Measurements from ENCODE around the gene RXFP4. TPM values are rescaled to one million over a fixed set of nuclear protein-coding genes. Genes with fewer than 3 reads are reported as not detected.

Gene RXFP4
- total and polyA plus RNA-seq, 2 donors from 2014 or later, result 0.32 TPM; not detected in 1

GRCh38 chr1:155961937-155962336, 20.5 kb downstream of the RXFP4 start:
- H3K27me3 ChIP-seq (ENCODE audit: control insufficient read depth, insufficient read depth, low read length), result no peaks in the 10 kb centered on the region
- no peaks in the 10 kb centered on the region for H3K9me3 ChIP-seq (ENCODE audit: control insufficient read depth in 2 of 3, insufficient read depth in 1 of 3, low read length in 3 of 3)
- H3K27ac ChIP-seq (ENCODE audit: low read depth in 2 of 2, low read length in 2 of 2), result peak overlapping the region in 1 of 2 donors; percentile 43
- peaks cover 11 to 24% (median 19%) of the 10 kb centered on the region in 3 donors for H3K36me3 ChIP-seq (ENCODE audit: control insufficient read depth in 2 of 3, insufficient read depth in 3 of 3, low read length in 3 of 3)
- no peak for FAIRE-seq
- H3K9ac ChIP-seq (ENCODE audit: low read length in 3 of 3), result no peak overlapping the region
- peaks cover 0 to 11% (median under 1%) of the 10 kb centered on the region in 3 donors for H3K4me1 ChIP-seq (ENCODE audit: control insufficient read depth in 2 of 3, insufficient read depth in 2 of 3, low read depth in 1 of 3, low read length in 3 of 3)
- intact Hi-C loops (cut with DNase I), result no loop called here
- no peak for TF ChIP-seq CTCF (IDR thresholded peaks at IDR 0.05; ENCODE audit: borderline replicate concordance, extremely low read depth, insufficient read depth)
- H3K4me3 ChIP-seq (ENCODE audit: low read length in 3 of 3), result no peak overlapping the region
- DNase-seq, result peak in 1 of 5 donors; percentile 89

DNA sequence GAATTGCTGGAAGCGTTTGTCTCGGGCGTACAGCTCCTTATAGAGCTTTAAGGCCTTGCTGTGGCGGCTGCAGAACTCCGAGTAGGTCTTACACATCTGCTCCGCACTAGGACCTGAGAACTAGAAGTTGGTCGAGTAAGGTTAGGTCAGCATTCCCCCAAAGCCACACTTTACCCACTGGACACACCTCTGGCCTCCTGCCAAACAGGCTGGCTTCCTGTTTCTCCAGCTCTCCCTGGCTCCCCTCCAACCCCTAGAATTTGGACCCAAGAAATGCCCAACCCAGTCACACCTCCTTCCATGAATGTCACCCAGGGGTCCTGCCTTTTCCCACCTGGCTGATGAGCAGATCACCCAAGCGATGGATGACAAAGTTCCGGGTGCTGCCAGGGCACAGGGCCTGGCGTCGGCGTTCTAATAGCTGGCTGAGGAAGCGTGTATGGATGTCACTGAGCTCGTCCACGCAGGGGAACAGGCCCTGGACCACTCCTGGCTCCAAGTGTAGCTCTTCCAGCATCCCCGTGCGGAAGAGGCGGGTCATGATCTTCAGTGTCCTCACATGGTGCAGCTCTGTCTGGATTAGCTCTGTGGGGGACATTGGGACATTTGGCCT, 21.3 kb downstream of the RXFP4 start:
- H3K27ac ChIP-seq (ENCODE audit: low read depth in 2 of 2, low read length in 2 of 2), result no peak overlapping the region
- peaks cover 11 to 21% (median 14%) of the 10 kb centered on the region in 3 donors for H3K36me3 ChIP-seq (ENCODE audit: control insufficient read depth in 2 of 3, insufficient read depth in 3 of 3, low read length in 3 of 3)
- H3K4me3 ChIP-seq (ENCODE audit: low read length in 3 of 3), result no peak overlapping the region
- H3K9me3 ChIP-seq (ENCODE audit: control insufficient read depth in 2 of 3, insufficient read depth in 1 of 3, low read length in 3 of 3), result no peaks in the 10 kb centered on the region
- DNase-seq (peak in 1 of 5 donors; percentile 84), FAIRE-seq (no peak)
- peaks cover 3 to 17% (median 9%) of the 10 kb centered on the region in 3 donors for H3K4me1 ChIP-seq (ENCODE audit: control insufficient read depth in 2 of 3, insufficient read depth in 2 of 3, low read depth in 1 of 3, low read length in 3 of 3)
- peak overlapping the region in 1 of 3 donors; percentile 12 for H3K9ac ChIP-seq (ENCODE audit: low read length in 3 of 3)
- intact Hi-C loops (cut with DNase I), result no loop called here
- no peak for TF ChIP-seq CTCF (IDR thresholded peaks at IDR 0.05; ENCODE audit: borderline replicate concordance, extremely low read depth, insufficient read depth)
- no peaks in the 10 kb centered on the region for H3K27me3 ChIP-seq (ENCODE audit: control insufficient read depth, insufficient read depth, low read length)

DNA sequence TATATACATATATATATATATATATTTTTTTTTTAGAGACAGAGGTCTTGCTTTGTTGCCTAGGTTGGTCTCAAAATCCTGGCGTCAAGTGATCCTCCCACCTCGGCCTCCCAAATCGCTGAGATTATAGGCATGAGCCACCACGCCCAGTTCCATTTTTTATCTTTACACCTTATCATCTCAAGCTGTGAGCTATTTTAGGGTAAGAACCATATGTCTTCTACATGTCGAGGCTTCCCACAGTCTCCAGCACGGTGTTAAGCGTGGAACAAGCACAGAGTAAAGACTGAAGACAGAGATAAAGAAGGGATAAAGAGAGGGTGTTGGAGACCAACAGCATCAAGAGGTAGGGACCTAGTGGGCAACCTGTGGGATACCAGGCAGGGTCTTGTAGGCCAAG, 22.8 kb downstream of the RXFP4 start:
- Histone ChIP-seq H3K9ac (ENCODE audit: low read length in 3 of 3) (no peak overlapping the region), H3K4me3 (ENCODE audit: low read length in 3 of 3) (no peak overlapping the region), H3K36me3 (ENCODE audit: control insufficient read depth in 2 of 3, insufficient read depth in 3 of 3, low read length in 3 of 3) (peaks cover 7 to 21% (median 9%) of the 10 kb centered on the region in 3 donors), H3K27me3 (ENCODE audit: control insufficient read depth, insufficient read depth, low read length) (no peaks in the 10 kb centered on the region), H3K4me1 (ENCODE audit: control insufficient read depth in 2 of 3, insufficient read depth in 2 of 3, low read depth in 1 of 3, low read length in 3 of 3) (peaks cover 6 to 30% (median 17%) of the 10 kb centered on the region in 3 donors), H3K27ac (ENCODE audit: low read depth in 2 of 2, low read length in 2 of 2) (no peak overlapping the region), H3K9me3 (ENCODE audit: control insufficient read depth in 2 of 3, insufficient read depth in 1 of 3, low read length in 3 of 3) (no peaks in the 10 kb centered on the region)
- DNase-seq, result no peak
- TF ChIP-seq CTCF (IDR thresholded peaks at IDR 0.05; ENCODE audit: borderline replicate concordance, extremely low read depth, insufficient read depth), result no peak
- intact Hi-C loops (cut with DNase I), result no loop called here
- FAIRE-seq, result no peak
